Measurements from ENCODE around the gene SEPTIN5.

SEPTIN5 gene

GRCh38 chr22:19755145-19755710, 40.9 kb downstream of the SEPTIN5 start:
- no peak for DNase-seq (ENCODE audit: insufficient read length, low spot score)
- no peak for FAIRE-seq
- TF ChIP-seq, protein P1, sequence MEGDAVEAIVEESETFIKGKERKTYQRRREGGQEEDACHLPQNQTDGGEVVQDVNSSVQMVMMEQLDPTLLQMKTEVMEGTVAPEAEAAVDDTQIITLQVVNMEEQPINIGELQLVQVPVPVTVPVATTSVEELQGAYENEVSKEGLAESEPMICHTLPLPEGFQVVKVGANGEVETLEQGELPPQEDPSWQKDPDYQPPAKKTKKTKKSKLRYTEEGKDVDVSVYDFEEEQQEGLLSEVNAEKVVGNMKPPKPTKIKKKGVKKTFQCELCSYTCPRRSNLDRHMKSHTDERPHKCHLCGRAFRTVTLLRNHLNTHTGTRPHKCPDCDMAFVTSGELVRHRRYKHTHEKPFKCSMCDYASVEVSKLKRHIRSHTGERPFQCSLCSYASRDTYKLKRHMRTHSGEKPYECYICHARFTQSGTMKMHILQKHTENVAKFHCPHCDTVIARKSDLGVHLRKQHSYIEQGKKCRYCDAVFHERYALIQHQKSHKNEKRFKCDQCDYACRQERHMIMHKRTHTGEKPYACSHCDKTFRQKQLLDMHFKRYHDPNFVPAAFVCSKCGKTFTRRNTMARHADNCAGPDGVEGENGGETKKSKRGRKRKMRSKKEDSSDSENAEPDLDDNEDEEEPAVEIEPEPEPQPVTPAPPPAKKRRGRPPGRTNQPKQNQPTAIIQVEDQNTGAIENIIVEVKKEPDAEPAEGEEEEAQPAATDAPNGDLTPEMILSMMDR (IDR thresholded peaks at IDR 0.05; ENCODE audit: insufficient read depth, missing control alignments): no peak

DNA sequence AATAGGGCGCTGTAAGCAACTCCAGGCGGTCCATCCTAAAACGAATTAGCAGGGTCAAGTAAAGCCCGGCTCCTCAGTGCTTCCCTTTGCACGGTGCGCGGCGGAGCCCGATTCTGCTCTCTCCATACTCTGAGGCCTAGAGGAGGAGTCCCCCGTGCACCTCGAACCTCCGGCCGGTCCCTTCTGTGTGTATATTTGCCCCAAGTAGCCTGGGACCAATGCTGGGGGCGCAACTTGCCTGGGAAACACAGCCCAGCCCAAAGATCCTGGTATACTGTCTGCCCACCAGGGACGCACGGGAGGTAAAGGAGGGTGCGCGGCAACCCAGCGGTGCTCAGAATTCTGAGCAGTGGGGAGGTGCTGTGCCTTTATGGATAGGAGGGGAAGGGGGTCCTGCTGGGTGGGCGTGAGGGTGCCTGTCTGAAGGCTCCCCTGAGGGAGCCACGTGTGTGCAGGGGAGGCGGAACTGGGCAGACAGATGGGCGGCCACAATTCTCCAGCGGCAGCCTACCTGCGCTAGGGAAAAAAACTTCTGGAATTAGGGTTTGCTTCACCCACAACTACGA, 41.5 kb downstream of the SEPTIN5 start:
- TF ChIP-seq, protein P1 (IDR thresholded peaks at IDR 0.05; ENCODE audit: insufficient read depth, missing control alignments): no peak
- no peak for FAIRE-seq
- no peak for DNase-seq (ENCODE audit: insufficient read length, low spot score)

GRCh38 chr22:19756288-19757128, 42.2 kb downstream of the SEPTIN5 start:
- TF ChIP-seq, protein P1 (IDR thresholded peaks at IDR 0.05; ENCODE audit: insufficient read depth, missing control alignments): peak; percentile 57
- DNase-seq (ENCODE audit: insufficient read length, low spot score): no peak
- no peak for FAIRE-seq

DNA sequence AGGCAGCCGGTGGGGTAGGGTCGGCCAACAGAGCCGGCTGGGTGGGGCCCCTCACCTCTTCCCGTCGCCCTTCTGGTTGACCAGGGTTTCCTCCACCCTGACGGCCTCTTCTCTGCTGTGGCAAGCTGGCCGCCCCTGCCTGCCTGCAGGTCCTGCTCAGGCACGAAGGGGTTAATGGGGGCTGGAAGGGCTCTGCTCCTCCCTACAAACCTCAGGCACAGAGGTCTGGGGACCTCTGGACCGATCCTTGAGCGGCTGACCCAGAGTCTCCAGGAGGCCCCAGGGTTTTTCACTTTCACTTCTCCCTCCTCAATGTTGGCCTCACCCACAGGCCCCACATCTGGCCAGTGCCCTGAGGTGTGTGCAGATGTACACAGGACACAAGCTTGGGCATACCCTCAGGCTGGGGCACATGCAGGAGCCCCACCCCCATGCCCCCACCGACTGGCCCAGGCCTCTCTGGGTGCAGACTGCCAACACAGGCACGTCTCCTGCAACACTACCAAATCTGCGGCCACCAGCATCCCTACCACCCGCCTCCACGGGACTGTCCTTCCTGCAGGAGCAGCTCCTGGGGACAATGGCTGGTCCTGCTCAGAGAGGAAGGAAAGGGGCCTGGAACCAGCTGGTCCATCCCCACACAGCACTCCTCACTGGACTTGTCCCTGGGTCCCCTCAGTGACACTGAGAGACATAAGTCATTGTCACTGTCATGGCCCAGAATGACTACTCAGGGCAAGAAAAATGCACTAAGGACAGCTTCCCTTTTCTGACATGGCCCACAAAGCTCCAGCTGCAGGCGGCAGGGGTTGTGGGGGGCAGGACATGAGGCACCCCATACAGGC, 43.1 kb downstream of the SEPTIN5 start:
- DNase-seq (ENCODE audit: insufficient read length, low spot score) (no peak), FAIRE-seq (no peak)
- TF ChIP-seq, protein P1 (IDR thresholded peaks at IDR 0.05; ENCODE audit: insufficient read depth, missing control alignments): no peak

DNA sequence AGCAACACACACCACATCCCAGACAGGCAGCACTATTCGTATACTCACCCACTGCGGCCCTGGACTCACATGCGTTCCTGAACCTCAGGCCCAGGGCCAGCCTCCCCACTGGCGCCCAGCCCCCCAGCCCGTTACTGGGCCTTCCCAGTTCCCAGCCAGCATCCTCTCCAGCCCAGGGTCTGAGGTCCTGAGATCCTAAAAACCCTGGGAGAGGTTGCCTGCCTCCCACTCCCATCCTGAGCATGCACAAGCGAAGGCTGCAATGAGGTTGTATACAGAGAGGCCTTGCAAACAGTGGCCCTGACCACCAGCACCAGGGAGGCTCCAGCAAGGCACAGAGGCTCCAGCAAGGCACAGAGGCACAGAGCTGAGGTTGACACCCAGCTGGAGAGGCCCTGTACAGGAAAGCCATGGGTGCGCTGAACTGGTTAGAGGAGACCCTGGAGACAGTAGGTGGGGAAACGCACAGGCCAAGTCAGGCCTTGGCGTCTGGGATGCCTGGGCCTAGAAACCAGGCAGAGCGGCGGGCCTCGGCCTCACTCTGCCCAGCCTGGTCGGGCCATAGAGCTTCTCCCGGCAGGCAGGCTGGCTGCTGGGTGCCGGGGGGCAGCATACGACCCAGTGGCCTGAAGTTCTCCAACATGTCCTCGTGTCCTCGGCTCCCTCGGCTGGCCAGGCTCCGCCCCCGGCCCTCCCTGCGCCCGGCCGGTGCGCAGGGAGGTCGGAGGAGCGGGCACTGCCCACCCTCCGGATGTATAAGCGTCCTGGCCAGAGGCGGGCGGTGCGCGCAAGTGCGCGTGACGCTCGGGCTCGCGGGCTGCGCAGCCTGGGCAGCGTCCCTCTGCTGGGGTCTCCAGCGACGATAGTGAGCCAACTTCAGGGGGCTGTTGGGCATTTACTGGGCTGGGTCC, 43.9 kb downstream of the SEPTIN5 start:
- FAIRE-seq: no peak
- TF ChIP-seq, protein P1 (IDR thresholded peaks at IDR 0.05; ENCODE audit: insufficient read depth, missing control alignments): no peak
- no peak for DNase-seq (ENCODE audit: insufficient read length, low spot score)

GRCh38 chr22:19758896-19759426, 44.7 kb downstream of the SEPTIN5 start:
- TF ChIP-seq, protein P1 (IDR thresholded peaks at IDR 0.05; ENCODE audit: insufficient read depth, missing control alignments): no peak
- FAIRE-seq (no peak), DNase-seq (ENCODE audit: insufficient read length, low spot score) (no peak)

All from D721Med (cell line).